HG02870 (cell line): ENCODE data around the gene SPRED3.
"Not testable (repeated sequence)": the region's sequence is repeated elsewhere in the genome, so short reads cannot be mapped to it uniquely, and the experiment has no call there.

ENCODE experiments used
- ATAC-seq: cut with Tn5 transposase; IDR thresholded peaks from one replicate; pipeline ENCODE4 v1.9.1; 2021; ENCODE audit warnings: mild to moderate bottlenecking, moderate library complexity; ENCODE audit not compliant: unreplicated experiment

Gene SPRED3

DNA sequence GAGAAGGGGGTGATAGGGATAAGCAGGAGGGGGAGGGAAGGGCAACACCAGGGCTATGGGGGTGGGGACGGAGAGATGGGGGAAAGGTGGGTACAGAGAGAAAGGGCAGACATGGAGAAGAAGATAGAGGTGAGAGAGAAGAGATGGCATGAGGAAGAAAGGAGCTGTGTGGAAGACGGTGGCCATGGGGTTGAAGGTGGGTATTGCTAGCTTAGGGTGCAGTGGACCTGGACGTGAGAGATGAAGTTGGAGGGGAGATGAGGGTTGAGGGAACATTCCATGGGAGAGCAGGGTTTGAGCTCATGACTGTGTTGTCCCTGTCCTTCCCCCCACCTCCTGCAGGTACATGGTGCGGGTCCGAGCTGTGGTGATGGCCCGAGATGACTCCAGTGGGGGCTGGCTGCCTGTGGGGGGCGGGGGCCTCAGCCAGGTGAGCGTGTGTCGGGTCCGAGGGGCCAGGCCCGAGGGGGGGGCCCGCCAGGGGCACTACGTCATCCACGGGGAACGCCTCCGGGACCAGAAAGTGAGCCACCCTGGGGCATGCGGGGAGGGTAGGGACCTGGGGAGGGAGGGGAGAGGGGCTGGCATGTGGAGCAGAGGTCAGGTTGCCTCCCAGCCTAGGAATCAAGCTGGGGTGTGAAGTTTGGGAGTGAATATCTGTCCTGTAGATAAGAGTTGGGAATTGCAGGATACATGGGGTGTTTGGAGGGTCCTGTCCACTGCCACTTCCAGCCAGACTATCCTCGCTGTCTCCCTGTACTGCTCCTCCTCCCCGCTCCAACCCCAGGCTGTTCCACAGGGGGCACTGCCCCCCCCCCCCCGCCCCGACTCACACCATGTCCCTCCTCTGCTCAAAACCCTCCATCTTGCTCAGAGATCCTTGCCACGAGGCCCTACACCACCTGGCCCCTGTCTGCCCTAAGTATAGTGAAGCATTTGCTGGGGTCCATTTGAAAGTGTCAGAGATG is 1.7 kb downstream of the SPRED3 start:
- no peak for ATAC-seq

GRCh38 chr19:38391911-38392464 is 3.5 kb downstream of the SPRED3 start:
- no peak for ATAC-seq

DNA sequence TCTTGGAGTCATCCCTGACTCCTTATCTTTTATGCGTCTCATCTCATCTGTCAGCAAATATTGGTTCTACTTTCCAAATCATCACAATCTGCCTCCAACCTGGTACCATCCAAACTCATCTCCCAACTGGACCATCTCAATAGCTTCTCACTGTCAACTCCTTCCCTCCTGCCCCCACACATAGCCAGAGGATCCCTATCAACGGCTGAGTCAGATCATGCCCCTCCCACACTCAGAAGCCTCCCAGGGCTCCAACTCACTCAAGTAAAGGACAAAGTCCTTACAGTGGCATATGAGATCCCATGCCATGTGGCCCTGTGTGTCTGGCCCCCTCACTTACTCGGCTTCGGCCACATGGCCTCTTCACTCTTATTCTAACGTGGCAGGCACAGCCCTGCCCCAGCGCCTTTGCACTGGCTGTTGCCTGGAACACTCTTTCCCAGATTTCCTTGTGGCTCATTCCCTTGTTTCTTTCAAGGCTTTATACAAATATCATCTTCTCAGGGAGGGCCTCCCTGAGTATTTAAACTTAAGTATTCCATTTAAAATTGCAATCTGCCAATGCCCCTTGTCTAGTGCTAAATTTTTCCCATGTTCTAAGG is 4.3 kb downstream of the SPRED3 start:
- ATAC-seq, result no peak

- no peak for ATAC-seq
These were observed 6.0 kb downstream of the SPRED3 start for GRCh38 chr19:38394488-38394887.

DNA sequence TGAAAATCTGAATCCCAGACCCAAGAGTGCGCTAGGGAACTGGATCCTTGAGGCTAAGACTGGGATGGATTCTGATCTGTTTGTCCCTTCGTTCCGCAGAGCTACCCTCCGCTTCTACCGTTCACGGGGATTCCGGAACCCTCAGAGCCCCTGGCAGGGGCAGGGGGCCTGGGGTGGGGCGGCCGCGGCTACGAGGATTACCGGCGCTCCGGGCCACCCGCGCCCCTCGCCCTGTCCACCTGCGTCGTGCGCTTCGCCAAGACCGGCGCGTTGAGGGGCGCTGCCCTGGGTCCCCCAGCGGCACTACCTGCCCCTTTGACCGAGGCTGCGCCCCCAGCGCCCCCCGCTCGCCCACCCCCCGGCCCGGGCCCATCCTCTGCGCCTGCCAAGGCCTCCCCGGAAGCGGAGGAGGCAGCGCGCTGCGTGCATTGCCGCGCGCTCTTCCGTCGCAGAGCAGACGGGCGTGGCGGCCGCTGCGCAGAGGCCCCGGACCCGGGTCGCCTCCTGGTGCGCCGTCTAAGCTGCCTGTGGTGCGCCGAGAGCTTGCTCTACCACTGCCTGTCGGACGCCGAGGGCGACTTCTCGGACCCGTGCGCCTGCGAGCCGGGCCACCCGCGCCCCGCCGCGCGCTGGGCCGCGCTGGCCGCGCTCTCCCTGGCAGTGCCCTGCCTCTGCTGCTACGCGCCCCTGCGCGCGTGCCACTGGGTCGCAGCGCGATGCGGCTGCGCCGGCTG is 7.1 kb downstream of the SPRED3 start:
- ATAC-seq, result no peak

DNA sequence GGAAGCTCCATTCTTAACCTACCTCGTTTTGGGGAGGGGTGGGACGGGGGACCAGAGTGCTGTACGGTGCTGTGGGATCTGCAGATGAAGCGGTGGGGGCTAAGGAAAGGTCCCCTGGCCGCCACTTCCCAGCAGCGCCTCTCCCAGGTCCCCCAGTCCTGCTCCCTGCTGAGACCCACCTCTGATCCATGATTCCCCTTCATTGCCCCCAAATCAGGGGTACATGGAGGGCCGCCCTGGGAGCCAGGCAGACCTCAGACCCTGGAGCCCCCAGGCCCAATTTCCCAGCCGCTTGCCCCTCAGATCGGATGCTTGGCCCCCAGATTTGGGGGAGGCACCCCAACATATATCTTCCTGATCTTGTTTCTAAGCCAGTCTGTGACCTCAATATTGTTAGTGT is 10.6 kb downstream of the SPRED3 start:
- no peak for ATAC-seq

- no peak for ATAC-seq
These were observed 11.0 kb downstream of the SPRED3 start for GRCh38 chr19:38399537-38399936.

DNA sequence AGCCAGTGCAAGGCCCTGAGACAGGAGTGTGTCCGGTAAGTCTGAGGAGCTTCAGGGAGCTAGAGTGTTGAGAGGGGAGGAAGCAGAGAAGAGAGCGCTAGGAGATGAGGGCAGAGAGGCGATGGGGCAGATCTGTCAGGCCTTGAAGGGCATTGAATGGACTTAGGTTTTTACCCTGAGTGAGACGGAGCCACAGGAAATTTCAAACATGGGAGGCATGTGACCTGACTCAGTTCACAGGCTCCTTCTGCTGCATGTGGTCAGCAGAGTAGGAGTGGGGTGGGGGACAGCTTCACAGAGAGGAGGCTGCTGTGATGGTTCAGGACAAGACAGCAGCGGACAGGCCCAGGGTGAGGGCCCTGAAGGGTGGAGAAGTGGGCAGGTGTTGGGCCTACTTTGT is 11.9 kb downstream of the SPRED3 start:
- ATAC-seq, result no peak

GRCh38 chr19:38401148-38401547 is 12.7 kb downstream of the SPRED3 start:
- ATAC-seq, result no peak

DNA sequence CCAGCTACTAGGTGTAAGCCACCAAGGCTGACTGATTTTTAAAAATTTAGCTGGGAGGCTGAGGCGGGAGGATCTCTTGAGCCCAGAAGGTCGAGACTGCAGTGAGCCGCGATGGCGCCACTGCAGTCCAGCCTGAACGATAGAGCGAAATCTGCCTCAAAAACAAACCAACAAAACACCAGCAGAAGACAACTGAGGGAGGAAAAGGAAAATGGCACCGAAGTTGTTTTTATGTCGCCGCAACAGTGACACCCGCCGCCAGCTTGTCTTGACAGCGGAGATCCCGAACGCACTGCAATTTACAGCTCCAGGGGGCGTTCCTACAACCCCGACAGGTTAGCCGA is 14.1 kb downstream of the SPRED3 start:
- ATAC-seq, result no peak

DNA sequence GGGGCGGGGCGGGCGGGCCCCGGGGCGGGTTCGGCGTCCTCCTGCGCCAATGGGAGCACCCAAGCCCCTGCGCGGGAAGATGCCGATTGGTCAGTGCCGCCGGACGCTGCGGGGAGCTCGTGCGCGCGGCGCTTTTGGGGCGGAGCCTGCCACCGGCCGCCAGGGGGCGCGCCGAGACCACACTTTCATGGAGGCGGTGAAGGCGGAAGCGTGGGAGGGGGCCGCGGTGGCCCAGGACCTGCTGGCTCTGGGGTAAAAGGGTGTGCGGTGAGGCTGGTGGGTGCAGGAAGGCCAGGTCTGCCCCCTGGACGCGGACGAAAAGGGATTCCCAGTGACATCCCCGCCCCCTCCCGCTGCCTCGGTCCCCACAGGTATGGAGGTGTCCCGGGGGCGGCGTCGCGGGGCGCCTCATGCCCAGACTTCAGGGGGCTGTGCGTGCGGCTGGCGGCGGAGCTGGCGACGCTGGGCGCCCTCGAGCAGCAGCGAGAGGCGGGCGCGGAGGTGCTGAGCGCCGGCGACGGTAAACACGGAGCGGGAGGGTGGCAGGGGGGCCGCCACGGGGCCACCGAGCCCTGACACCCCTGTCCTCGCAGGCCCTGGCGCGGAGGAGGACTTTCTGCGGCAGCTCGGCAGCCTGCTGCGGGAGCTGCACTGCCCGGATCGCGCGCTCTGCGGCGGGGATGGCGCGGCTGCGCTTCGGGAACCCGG is 14.6 kb downstream of the SPRED3 start, which contains the start of gene FAM98C:
TSS of gene FAM98C (plus strand) at position 127 of the 708 bp plus-strand sequence. CDS start at position 188, 61 bp downstream.
- ATAC-seq, result peak; percentile 86

- no peak for ATAC-seq
These were observed 16.4 kb downstream of the SPRED3 start for GRCh38 chr19:38404858-38405257.

GRCh38 chr19:38405276-38405675 is 16.8 kb downstream of the SPRED3 start:
- no peak for ATAC-seq

GRCh38 chr19:38409631-38410133 is 21.2 kb downstream of the SPRED3 start:
- no peak for ATAC-seq

DNA sequence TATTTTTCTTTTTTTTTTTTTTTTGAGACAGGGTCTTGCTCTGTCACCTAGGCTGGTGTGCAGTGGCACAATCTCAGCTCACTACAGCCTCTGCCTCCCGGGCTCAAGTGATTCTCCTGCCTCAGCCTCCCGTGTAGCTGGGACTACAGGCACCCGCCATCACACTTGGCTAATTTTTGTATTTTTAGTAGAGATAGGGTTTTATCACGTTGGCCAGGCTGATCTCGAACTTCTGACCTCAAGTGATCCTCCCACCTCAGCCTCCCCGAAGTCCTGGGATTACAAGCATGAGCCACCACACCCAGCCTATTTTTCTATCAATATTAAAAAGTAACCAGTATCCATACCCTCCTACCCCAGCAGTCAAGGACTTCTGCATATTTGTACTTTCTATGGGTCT is 21.9 kb downstream of the SPRED3 start:
- ATAC-seq, result not testable (repeated sequence)

- ATAC-seq, result no peak
These were observed 22.7 kb downstream of the SPRED3 start for GRCh38 chr19:38411041-38411712.

DNA sequence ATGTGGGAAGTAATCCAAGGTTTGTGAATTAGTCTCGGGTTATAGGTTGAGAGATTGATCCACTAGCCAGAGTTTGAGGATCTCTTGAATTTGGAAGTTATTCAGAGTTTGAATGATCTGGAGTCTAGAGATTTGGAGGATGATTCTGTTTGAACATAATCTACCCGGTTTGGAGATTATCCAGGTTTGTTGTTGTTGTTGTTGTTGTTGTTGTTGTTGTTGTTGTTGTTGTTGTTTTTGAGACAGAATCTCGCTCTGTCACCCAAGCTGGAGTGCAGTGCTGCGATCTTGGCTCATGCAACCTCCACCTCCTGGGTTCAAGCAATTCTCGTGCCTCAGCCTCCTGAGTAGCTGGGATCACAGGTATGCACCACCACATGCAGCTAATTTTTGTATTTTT is 23.4 kb downstream of the SPRED3 start:
- ATAC-seq, result not testable (repeated sequence)

GRCh38 chr19:38412491-38412890 is 24.0 kb downstream of the SPRED3 start:
- ATAC-seq, result no peak

- ATAC-seq, result no peak
These were observed 24.5 kb downstream of the SPRED3 start for GRCh38 chr19:38412961-38413360.

DNA sequence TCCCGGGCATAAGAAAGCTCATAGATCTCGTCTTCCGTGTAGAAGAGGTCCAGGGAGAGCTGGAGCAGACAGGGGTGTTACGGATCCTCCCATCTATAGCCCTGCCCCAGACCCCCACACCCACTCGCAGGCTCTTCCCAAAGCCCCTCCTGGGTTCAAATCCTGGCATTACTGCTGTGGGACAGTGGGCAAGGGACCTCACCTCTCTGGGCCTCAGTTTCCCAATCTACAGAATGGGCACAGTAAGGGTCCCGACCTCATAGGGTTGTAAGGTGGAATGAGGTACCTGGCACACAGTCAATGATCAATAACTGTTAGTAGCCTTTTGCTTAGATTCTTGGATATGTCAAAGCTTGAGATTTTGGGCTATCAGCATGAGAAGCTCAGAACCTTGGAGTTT is 24.9 kb downstream of the SPRED3 start:
- no peak for ATAC-seq
